Immature natural killer cell (primary cell): ENCODE data around the gene HES4. TPM values are rescaled to one million over a fixed set of nuclear protein-coding genes. Genes with fewer than 3 reads are reported as not detected.

Source experiments
- DNase-seq, 3 donors: peaks; one replicate each; pipeline ENCODE4 v3.0.0; 2022; ENCODE audit warnings: mixed read lengths in 1 of 3
- H3K27ac Mint-ChIP-seq, 6 donors: one replicate each; pipeline ENCODE4 v1.8.0; 2020; ENCODE audit warnings: mixed read lengths in 6 of 6, mild to moderate bottlenecking in 5 of 6, inconsistent platforms in 4 of 6, moderate library complexity in 3 of 6
- H3K27me3 Mint-ChIP-seq, 3 donors: one replicate each; pipeline ENCODE4 v1.8.0; 2020 to 2021; ENCODE audit warnings: low read depth in 3 of 3, mild to moderate bottlenecking in 3 of 3, mixed read lengths in 3 of 3, moderate library complexity in 3 of 3, inconsistent platforms in 1 of 3
- H3K36me3 Mint-ChIP-seq, 3 donors: one replicate each; pipeline ENCODE4 v1.8.0; 2020; ENCODE audit warnings: mixed read lengths in 3 of 3, inconsistent platforms in 2 of 3, mild to moderate bottlenecking in 2 of 3
- H3K4me1 Mint-ChIP-seq, 2 donors: one replicate each; pipeline ENCODE4 v1.8.0; 2020; ENCODE audit warnings: inconsistent platforms in 2 of 2, mild to moderate bottlenecking in 2 of 2, mixed read lengths in 2 of 2, moderate library complexity in 1 of 2
- H3K4me3 Mint-ChIP-seq, 5 donors: one replicate each; pipeline ENCODE4 v1.8.0; 2020; ENCODE audit warnings: mild to moderate bottlenecking in 5 of 5, mixed read lengths in 5 of 5, inconsistent platforms in 3 of 5, moderate library complexity in 3 of 5
- H3K9me3 Mint-ChIP-seq, 6 donors: one replicate each; pipeline ENCODE4 v1.8.0; 2020; ENCODE audit warnings: mild to moderate bottlenecking in 6 of 6, mixed read lengths in 6 of 6, inconsistent platforms in 4 of 6, moderate library complexity in 3 of 6
- polyA plus RNA-seq, 3 donors: library from polyadenylated mRNA; unstranded; fragments of 300-500 nt; fragmentation: Illumina TruSeq; gene quantifications; one replicate each; pipeline ENCODE4 v1.2.3, GENCODE V29; 2021

Gene HES4, protein sequence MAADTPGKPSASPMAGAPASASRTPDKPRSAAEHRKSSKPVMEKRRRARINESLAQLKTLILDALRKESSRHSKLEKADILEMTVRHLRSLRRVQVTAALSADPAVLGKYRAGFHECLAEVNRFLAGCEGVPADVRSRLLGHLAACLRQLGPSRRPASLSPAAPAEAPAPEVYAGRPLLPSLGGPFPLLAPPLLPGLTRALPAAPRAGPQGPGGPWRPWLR
- 1 to 10 TPM; 2.3 to 7.7 (median 2.4) TPM for polyA plus RNA-seq

DNA sequence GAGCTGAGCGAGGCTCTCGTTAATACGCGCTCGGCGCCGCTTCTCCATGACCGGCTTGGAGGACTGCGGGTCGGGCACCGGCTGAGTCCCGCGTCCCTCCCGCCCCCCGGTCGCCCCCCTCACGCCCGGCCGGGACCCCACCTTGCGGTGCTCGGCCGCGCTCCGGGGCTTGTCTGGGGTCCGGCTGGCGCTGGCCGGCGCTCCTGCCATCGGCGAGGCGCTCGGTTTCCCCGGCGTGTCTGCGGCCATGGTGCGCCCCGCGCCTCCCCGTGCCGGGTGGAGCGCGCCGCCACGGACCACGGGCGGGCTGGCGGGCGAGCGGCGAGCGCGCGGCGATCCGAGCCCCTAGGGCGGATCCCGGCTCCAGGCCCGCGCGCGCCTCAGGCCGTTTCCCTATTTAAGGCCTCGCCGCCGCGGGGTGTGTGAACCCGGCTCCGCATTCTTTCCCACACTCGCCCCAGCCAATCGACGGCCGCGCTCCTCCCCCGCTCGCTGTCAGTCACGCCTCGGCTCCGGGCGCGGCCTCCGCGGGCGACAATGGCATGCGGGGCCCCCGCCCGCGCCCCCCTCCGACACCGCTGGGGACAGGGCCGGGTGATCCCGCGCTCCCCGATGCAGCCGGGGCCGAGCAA lies at the start of gene HES4:
TSS of gene HES4 (minus strand) at position 373 of the 632 bp plus-strand sequence. CDS start at position 249, 124 bp downstream.
- H3K4me3 Mint-ChIP-seq = peak within 1 kb of the TSS; percentile 66 to 85 (median 77)
- H3K9me3 Mint-ChIP-seq = peaks cover 0 to 2% (median 0%) of the 10 kb centered on the region in 6 donors
- peak; percentile 52 to 71 (median 57) for DNase-seq
- peaks cover 11 to 13% of the 10 kb centered on the region in 2 donors for H3K4me1 Mint-ChIP-seq
- H3K36me3 Mint-ChIP-seq = peaks cover 0 to 4% (median 0%) of the 10 kb centered on the region in 3 donors
- peaks cover 15 to 28% (median 20%) of the 10 kb centered on the region in 3 donors for H3K27me3 Mint-ChIP-seq
- peak within 1 kb of the TSS in 5 of 6 donors; percentile 89 to 94 (median 92) for H3K27ac Mint-ChIP-seq

DNA sequence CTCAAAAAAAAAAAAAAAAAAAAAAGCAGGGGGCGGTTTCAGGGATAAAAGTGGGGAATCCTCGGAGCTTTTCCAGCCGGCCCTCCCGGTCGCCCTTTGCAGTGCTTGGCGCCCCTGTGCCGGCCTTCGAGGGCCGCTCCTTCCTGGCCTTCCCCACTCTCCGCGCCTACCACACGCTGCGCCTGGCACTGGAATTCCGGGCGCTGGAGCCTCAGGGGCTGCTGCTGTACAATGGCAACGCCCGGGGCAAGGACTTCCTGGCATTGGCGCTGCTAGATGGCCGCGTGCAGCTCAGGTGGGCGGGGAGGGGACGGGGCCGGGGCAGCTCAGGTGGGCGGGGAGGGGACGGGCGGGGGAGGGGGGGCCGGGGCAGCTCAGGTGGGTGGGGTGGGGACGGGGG lies 48.9 kb upstream of the HES4 start:
- DNase-seq = no peak
- H3K36me3 Mint-ChIP-seq = no peaks in the 10 kb centered on the region
- no peak overlapping the region for H3K4me3 Mint-ChIP-seq
- no peaks in the 10 kb centered on the region for H3K4me1 Mint-ChIP-seq
- peaks cover 0 to 2% (median 0%) of the 10 kb centered on the region in 3 donors for H3K27me3 Mint-ChIP-seq
- H3K27ac Mint-ChIP-seq = no peak overlapping the region
- no peaks in the 10 kb centered on the region for H3K9me3 Mint-ChIP-seq

DNA sequence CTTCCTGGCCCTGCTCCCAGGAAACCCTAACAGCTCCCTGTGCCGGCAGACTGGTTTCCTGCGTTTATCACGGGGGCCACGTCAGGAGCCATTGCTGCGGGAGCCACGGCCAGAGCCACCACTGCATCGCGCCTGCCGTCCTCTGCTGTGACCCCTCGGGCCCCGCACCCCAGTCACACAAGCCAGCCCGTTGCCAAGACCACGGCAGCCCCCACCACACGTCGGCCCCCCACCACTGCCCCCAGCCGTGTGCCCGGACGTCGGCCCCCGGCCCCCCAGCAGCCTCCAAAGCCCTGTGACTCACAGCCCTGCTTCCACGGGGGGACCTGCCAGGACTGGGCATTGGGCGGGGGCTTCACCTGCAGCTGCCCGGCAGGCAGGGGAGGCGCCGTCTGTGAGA lies 48.1 kb upstream of the HES4 start:
- H3K36me3 Mint-ChIP-seq = no peaks in the 10 kb centered on the region
- no peaks in the 10 kb centered on the region for H3K4me1 Mint-ChIP-seq
- DNase-seq = no peak
- no peaks in the 10 kb centered on the region for H3K9me3 Mint-ChIP-seq
- H3K27me3 Mint-ChIP-seq = peaks cover 0 to 2% (median 0%) of the 10 kb centered on the region in 3 donors
- no peak overlapping the region for H3K4me3 Mint-ChIP-seq
- no peak overlapping the region for H3K27ac Mint-ChIP-seq

DNA sequence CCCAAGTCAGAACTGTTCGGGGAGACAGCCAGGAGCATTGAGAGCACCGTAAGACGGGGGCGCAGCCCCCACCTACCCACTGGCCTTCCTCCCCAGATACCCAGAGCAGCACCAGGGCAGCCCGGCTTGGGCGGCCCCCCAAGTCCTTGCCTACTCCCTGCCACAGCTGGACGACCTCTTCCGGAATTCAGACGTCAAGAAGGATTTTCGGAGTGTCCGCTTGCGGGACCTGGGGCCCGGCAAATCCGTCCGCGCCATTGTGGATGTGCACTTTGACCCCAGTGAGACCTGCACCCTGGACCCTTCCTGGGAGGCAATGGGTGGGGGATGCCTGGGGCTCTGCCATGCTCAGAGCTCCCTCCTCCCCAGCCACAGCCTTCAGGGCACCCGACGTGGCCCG lies 47.5 kb upstream of the HES4 start:
- peaks cover 0 to 2% (median 0%) of the 10 kb centered on the region in 3 donors for H3K27me3 Mint-ChIP-seq
- no peaks in the 10 kb centered on the region for H3K36me3 Mint-ChIP-seq
- no peaks in the 10 kb centered on the region for H3K9me3 Mint-ChIP-seq
- H3K4me3 Mint-ChIP-seq = no peak overlapping the region
- DNase-seq = no peak
- H3K27ac Mint-ChIP-seq = no peak overlapping the region
- no peaks in the 10 kb centered on the region for H3K4me1 Mint-ChIP-seq

DNA sequence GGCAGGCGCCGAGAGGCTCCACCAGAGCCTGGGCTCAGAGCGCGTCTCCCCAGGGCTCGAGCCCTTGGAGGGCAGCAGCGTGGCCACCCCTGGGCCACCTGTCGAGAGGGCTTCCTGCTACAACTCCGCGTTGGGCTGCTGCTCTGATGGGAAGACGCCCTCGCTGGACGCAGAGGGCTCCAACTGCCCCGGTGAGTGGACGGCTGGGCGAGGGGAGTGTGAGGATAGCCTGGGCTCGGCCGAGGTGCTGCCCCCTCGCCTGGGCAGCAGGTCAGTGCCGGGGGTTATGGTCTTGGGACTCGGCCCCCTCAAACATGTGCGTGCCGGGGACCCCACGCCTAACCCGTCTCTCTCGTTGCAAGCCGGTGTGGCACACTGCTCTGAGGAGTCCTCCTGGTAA lies 46.9 kb upstream of the HES4 start:
- H3K27ac Mint-ChIP-seq = no peak overlapping the region

DNA sequence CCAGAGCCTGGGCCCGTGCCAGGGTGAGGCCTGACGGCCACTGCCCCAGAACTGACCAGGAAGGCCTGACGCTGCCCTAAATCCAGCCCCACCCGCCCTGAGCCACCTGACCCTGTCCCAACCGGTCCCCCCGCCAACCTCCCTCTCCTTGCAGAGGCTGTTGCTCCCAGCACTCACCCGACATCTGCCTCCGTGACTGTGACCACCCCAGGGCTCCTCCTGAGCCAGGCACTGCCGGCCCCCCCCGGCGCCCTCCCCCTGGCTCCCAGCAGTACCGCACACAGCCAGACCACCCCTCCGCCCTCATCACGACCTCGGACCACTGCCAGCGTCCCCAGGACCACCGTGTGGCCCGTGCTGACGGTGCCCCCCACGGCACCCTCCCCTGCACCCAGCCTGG lies 46.3 kb upstream of the HES4 start:
- Mint-ChIP-seq H3K4me3 (no peak overlapping the region), H3K36me3 (no peaks in the 10 kb centered on the region), H3K27ac (no peak overlapping the region), H3K4me1 (no peaks in the 10 kb centered on the region), H3K9me3 (no peaks in the 10 kb centered on the region), H3K27me3 (peaks cover 0 to 2% (median 0%) of the 10 kb centered on the region in 3 donors)
- DNase-seq = no peak

More for the DNA sequence above, 46.9 kb upstream of the HES4 start:
- Mint-ChIP-seq H3K4me3 (no peak overlapping the region), H3K36me3 (no peaks in the 10 kb centered on the region), H3K9me3 (no peaks in the 10 kb centered on the region), H3K27me3 (peaks cover 0 to 2% (median 0%) of the 10 kb centered on the region in 3 donors), H3K4me1 (no peaks in the 10 kb centered on the region)
- DNase-seq = no peak

DNA sequence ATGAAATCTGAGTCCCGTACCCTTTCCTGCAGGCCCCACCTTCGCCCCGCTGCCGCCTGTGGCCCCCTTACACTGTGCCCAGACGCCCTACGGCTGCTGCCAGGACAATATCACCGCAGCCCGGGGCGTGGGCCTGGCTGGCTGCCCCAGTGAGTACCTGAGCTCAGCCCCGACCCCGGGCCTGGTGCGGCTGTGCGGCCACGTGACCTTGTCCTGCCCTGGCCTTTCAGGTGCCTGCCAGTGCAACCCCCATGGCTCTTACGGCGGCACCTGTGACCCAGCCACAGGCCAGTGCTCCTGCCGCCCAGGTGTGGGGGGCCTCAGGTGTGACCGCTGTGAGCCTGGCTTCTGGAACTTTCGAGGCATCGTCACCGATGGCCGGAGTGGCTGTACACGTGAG lies 45.2 kb upstream of the HES4 start:
- no peaks in the 10 kb centered on the region for H3K36me3 Mint-ChIP-seq
- DNase-seq = no peak
- H3K27ac Mint-ChIP-seq = no peak overlapping the region
- no peak overlapping the region for H3K4me3 Mint-ChIP-seq
- H3K27me3 Mint-ChIP-seq = peaks cover 0 to 2% (median 0%) of the 10 kb centered on the region in 3 donors
- no peaks in the 10 kb centered on the region for H3K4me1 Mint-ChIP-seq
- no peaks in the 10 kb centered on the region for H3K9me3 Mint-ChIP-seq

DNA sequence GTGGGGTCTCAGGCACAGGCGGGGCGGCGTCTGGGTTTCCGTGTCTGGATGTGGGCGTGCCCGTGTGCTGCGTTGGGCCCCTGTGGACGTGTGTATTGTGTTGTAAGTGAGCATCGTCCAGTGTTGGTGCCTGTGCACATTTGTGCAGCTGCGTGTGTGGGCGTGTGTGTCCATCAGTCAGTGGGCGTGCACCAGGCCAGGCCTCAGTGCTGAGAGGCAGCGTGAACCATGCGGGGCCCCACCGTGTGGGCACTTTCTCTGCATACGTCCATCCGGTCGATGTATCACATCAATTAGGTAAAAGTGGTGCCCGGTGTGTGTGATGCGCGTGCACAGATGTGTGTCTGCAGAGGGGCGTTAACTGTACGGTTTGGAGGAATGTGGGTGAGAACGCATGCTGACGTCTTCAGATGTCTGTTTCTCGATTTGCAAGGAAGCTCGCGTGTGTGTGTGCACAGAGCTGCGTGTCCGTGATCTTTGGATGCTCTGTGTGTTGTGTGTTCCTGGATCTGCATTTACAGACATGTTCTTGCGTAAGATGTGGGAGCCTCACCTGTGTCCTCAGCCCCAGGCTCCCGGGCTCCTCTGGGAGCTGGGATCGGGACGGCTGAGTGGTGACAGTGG lies 44.7 kb upstream of the HES4 start:
- peaks cover 3 to 5% of the 10 kb centered on the region in 2 donors for H3K4me1 Mint-ChIP-seq
- H3K27me3 Mint-ChIP-seq = peaks cover 0 to 3% (median 0%) of the 10 kb centered on the region in 3 donors
- H3K9me3 Mint-ChIP-seq = no peaks in the 10 kb centered on the region
- no peak overlapping the region for H3K27ac Mint-ChIP-seq
- DNase-seq = no peak
- no peaks in the 10 kb centered on the region for H3K36me3 Mint-ChIP-seq
- H3K4me3 Mint-ChIP-seq = peak overlapping the region in 1 of 5 donors; percentile 25

DNA sequence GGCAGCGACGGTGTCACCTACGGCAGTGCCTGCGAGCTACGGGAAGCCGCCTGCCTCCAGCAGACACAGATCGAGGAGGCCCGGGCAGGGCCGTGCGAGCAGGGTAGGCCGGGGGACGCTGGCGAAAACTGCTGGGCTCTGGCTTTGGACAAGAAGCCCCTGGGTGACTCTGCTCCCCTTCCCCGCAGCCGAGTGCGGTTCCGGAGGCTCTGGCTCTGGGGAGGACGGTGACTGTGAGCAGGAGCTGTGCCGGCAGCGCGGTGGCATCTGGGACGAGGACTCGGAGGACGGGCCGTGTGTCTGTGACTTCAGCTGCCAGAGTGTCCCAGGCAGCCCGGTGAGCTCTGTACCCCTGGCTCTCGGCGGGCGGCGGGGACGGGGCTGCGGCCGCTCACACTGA lies 44.0 kb upstream of the HES4 start:
- H3K36me3 Mint-ChIP-seq = no peaks in the 10 kb centered on the region
- no peak overlapping the region for H3K4me3 Mint-ChIP-seq
- H3K4me1 Mint-ChIP-seq = peaks cover 9 to 10% of the 10 kb centered on the region in 2 donors
- H3K27ac Mint-ChIP-seq = no peak overlapping the region
- DNase-seq = no peak
- no peaks in the 10 kb centered on the region for H3K9me3 Mint-ChIP-seq
- H3K27me3 Mint-ChIP-seq = peaks cover 0 to 6% (median 0%) of the 10 kb centered on the region in 3 donors

DNA sequence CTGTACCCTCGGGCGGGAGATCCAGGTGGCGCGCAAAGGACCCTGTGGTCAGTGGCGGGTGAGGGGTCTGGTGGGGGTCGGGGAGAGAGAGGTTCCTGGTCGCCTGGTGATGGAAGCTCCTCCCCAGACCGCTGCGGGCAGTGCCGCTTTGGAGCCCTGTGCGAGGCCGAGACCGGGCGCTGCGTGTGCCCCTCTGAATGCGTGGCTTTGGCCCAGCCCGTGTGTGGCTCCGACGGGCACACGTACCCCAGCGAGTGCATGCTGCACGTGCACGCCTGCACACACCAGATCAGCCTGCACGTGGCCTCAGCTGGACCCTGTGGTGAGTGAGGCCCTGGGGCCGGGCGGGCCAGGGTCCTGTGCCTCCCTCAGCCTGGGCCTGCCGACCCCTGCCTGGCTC lies 43.5 kb upstream of the HES4 start:
- Mint-ChIP-seq H3K9me3 (no peaks in the 10 kb centered on the region), H3K36me3 (no peaks in the 10 kb centered on the region), H3K27ac (no peak overlapping the region), H3K4me3 (no peak overlapping the region), H3K4me1 (peaks cover 10 to 11% of the 10 kb centered on the region in 2 donors), H3K27me3 (peaks cover 4 to 6% (median 5%) of the 10 kb centered on the region in 3 donors)
- no peak for DNase-seq

DNA sequence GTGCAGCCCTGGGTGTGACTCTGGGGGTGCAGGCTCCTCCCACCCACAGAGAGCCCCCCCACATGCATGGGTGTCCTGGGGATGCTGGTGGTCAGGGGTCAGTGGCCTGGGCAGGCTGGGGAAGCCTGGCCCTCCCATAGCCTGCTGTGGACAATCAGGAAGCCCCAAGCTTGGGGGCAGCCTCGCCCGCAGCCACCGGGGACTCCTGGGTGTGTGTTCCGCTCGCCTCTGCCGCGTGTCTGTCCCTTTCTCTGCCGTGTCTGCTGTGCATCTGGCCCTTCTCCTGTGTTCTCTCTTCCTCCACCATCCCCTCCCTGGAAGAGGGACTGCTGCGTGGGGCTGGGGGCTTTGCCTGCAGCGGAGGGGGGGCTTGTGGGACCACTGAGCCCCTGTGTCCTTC lies 42.9 kb upstream of the HES4 start:
- Mint-ChIP-seq H3K9me3 (no peaks in the 10 kb centered on the region), H3K36me3 (no peaks in the 10 kb centered on the region), H3K27me3 (peaks cover 4 to 6% (median 5%) of the 10 kb centered on the region in 3 donors), H3K4me1 (peaks cover 10 to 11% of the 10 kb centered on the region in 2 donors), H3K27ac (no peak overlapping the region), H3K4me3 (no peak overlapping the region)
- no peak for DNase-seq

DNA sequence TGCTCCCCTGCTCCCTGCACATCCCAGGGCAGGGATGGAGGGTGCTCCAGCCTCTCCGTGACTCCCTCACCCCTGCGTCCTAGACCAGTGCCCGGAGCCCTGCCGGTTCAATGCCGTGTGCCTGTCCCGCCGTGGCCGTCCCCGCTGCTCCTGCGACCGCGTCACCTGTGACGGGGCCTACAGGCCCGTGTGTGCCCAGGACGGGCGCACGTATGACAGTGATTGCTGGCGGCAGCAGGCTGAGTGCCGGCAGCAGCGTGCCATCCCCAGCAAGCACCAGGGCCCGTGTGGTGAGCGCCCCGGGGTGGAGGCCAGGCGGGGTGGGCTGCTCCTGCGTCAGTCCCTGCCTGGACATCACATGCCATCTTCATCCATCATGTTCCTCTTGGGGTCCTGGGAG lies 42.0 kb upstream of the HES4 start:
- DNase-seq = no peak
- peaks cover 4 to 6% (median 5%) of the 10 kb centered on the region in 3 donors for H3K27me3 Mint-ChIP-seq

DNA sequence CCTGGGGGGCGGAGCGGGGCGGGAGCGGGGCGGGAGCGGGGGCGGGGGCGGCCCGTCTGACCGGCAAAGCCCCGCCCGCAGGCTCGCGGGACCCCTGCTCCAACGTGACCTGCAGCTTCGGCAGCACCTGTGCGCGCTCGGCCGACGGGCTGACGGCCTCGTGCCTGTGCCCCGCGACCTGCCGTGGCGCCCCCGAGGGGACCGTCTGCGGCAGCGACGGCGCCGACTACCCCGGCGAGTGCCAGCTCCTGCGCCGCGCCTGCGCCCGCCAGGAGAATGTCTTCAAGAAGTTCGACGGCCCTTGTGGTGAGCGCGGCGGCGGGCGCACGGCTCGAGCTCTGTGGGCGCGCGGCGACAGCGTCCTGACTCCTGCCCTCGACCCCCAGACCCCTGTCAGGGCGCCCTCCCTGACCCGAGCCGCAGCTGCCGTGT lies 41.2 kb upstream of the HES4 start:
- Mint-ChIP-seq H3K27ac (no peak overlapping the region), H3K4me3 (no peak overlapping the region), H3K9me3 (no peaks in the 10 kb centered on the region), H3K36me3 (no peaks in the 10 kb centered on the region), H3K4me1 (peaks cover 10 to 11% of the 10 kb centered on the region in 2 donors), H3K27me3 (peaks cover 4 to 6% (median 5%) of the 10 kb centered on the region in 3 donors)
- DNase-seq = no peak

More for the DNA sequence above, 42.0 kb upstream of the HES4 start:
- H3K27ac Mint-ChIP-seq = no peak overlapping the region
- H3K9me3 Mint-ChIP-seq = no peaks in the 10 kb centered on the region
- H3K36me3 Mint-ChIP-seq = no peaks in the 10 kb centered on the region
- H3K4me1 Mint-ChIP-seq = peaks cover 10 to 11% of the 10 kb centered on the region in 2 donors
- peak overlapping the region in 1 of 5 donors; percentile 26 for H3K4me3 Mint-ChIP-seq
